BE2C (cell line): Measurements from ENCODE around the gene SPATA12.

Experiments used
- DNase-seq: peaks from one replicate; pipeline ENCODE4 v3.0.0-alpha.2; 2020
- H3K27me3 ChIP-seq: fragments of 250-450 bp; sonication (Bioruptor Pico); 2 replicates; pipeline ENCODE4 v1.5.1; 2020; ENCODE audit warnings: mild to moderate bottlenecking
- H3K36me3 ChIP-seq: fragments of 250-450 bp; sonication (Bioruptor Pico); 2 replicates; pipeline ENCODE4 v1.5.1; 2020; ENCODE audit warnings: mild to moderate bottlenecking
- H3K4me1 ChIP-seq: fragments of 250-450 bp; sonication (Bioruptor Pico); 2 replicates; pipeline ENCODE4 v1.5.1; 2020
- H3K4me3 ChIP-seq: 2 replicates; pipeline ENCODE4 v1.5.1; 2011; ENCODE audit warnings: low read depth, low read length
- H3K9me3 ChIP-seq: fragments of 250-450 bp; sonication (Bioruptor Pico); 2 replicates; pipeline ENCODE4 v1.5.1; 2020
- CTCF ChIP-seq: IDR thresholded peaks from 2 replicates; pipeline ENCODE4 v1.5.1; 2012; ENCODE audit warnings: mild to moderate bottlenecking, low read depth, low read length

Gene SPATA12

GRCh38 chr3:57065588-57065987, 5.1 kb downstream of the SPATA12 start:
- no peaks in the 10 kb centered on the region for H3K4me1 ChIP-seq
- no peak for DNase-seq
- no peak for TF ChIP-seq CTCF
- H3K4me3 ChIP-seq, result no peak overlapping the region
- no peaks in the 10 kb centered on the region for H3K9me3 ChIP-seq
- no peaks in the 10 kb centered on the region for H3K27me3 ChIP-seq
- no peaks in the 10 kb centered on the region for H3K36me3 ChIP-seq

GRCh38 chr3:57066471-57066870, 6.0 kb downstream of the SPATA12 start:
- no peaks in the 10 kb centered on the region for H3K27me3 ChIP-seq
- no peaks in the 10 kb centered on the region for H3K36me3 ChIP-seq
- H3K4me1 ChIP-seq, result no peaks in the 10 kb centered on the region
- no peaks in the 10 kb centered on the region for H3K9me3 ChIP-seq
- DNase-seq, result no peak
- TF ChIP-seq CTCF, result no peak
- no peak overlapping the region for H3K4me3 ChIP-seq

- TF ChIP-seq CTCF, result no peak
- Histone ChIP-seq H3K27me3 (no peaks in the 10 kb centered on the region), H3K9me3 (no peaks in the 10 kb centered on the region), H3K36me3 (no peaks in the 10 kb centered on the region), H3K4me3 (no peak overlapping the region), H3K4me1 (no peaks in the 10 kb centered on the region)
- DNase-seq, result no peak
These were observed 8.1 kb downstream of the SPATA12 start for GRCh38 chr3:57068437-57069089.

GRCh38 chr3:57069503-57069902, 9.0 kb downstream of the SPATA12 start:
- H3K9me3 ChIP-seq, result no peaks in the 10 kb centered on the region
- no peaks in the 10 kb centered on the region for H3K36me3 ChIP-seq
- no peaks in the 10 kb centered on the region for H3K4me1 ChIP-seq
- no peak overlapping the region for H3K4me3 ChIP-seq
- no peak for DNase-seq
- H3K27me3 ChIP-seq, result no peaks in the 10 kb centered on the region
- no peak for TF ChIP-seq CTCF

GRCh38 chr3:57073628-57074027, 13.2 kb downstream of the SPATA12 start:
- Histone ChIP-seq H3K4me3 (no peak overlapping the region), H3K36me3 (no peaks in the 10 kb centered on the region), H3K4me1 (no peaks in the 10 kb centered on the region), H3K27me3 (peaks cover 7% of the 10 kb centered on the region; the same call in 1 of the 2 replicates), H3K9me3 (no peaks in the 10 kb centered on the region)
- TF ChIP-seq CTCF, result no peak
- DNase-seq, result no peak

- TF ChIP-seq CTCF, result no peak
- Histone ChIP-seq H3K27me3 (peaks cover 7% of the 10 kb centered on the region; the same call in 1 of the 2 replicates), H3K4me3 (no peak overlapping the region), H3K36me3 (no peaks in the 10 kb centered on the region), H3K9me3 (no peaks in the 10 kb centered on the region), H3K4me1 (no peaks in the 10 kb centered on the region)
- DNase-seq, result no peak
These were observed 13.7 kb downstream of the SPATA12 start for GRCh38 chr3:57074135-57074534.
